GM12892 (cell line): ENCODE data around the gene SBK2.

Experiments
- POLR2A ChIP-seq: IDR thresholded peaks from 2 replicates; pipeline ENCODE4 v1.6.1; 2011; ENCODE audit warnings: low read depth, low read length, control low read depth
- POLR2AphosphoS5 ChIP-seq: IDR thresholded peaks from 2 replicates; pipeline ENCODE4 v1.6.1; 2011; ENCODE audit warnings: low read depth, low read length, control low read depth
- TAF1 ChIP-seq: IDR thresholded peaks from 2 replicates; pipeline ENCODE4 v1.6.1; 2011; ENCODE audit warnings: low read depth, mild to moderate bottlenecking, control low read depth, low read length, borderline replicate concordance

DNA sequence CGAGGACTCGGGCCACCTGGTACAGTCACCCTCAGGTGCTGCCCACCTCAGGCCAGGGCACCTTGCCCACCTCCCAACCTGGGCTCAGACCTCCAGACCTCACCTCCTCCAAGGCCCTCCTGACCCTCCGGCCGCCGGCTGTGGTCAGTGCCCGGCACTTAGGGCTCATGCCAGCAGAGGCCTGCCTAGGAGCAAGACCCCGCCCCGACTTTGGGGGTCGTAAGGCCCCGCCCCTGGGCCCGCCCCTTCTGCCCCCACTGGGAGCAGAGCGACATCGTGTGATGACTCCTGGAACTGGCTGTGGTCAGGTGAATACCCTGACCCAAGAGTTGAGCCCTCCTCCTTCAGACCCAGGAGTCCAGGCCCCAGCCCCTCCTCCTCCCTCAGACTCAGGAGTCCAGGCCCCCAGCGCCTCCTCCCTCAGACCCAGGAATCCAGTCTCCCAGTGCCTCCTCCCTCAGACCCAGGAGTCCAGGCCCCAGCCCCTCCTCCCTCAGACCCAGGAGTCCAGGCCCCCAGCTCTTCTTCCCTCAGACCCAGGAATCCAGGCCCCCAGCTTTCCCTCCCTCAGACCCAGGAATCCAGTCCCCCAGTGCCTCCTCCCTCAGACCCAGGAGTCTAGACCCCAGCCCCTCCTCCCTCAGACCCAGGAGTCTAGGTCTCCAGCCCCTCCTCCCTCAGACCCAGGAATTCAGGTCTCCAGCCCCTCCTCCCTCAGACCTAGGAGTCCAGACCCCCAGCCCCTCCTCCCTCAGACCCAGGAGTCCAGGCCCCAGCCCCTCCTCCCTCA lies at the start of gene SBK2:
- TF ChIP-seq TAF1: no peak
- no peak for TF ChIP-seq POLR2AphosphoS5
- no peak for TF ChIP-seq POLR2A
